Chondrocyte (in vitro differentiated cells): ENCODE measurements around the gene GABPA. TPM values are rescaled to one million over a fixed set of nuclear protein-coding genes. Genes with fewer than 3 reads are reported as not detected.

Source experiments
- DNase-seq: peaks from one replicate; pipeline ENCODE4 v3.0.0; 2021; ENCODE audit warnings: mixed read lengths, low spot score
- H3K27ac Mint-ChIP-seq: one replicate; pipeline ENCODE4 v1.8.0; 2021; ENCODE audit warnings: mild to moderate bottlenecking, moderate library complexity, mixed read lengths; ENCODE audit not compliant: unreplicated experiment
- H3K27me3 Mint-ChIP-seq: 2 replicates; pipeline ENCODE4 v1.8.0; 2021; ENCODE audit warnings: low read depth, mixed read lengths
- H3K36me3 Mint-ChIP-seq: 2 replicates; pipeline ENCODE4 v1.8.0; 2021; ENCODE audit warnings: low read depth, mixed read lengths
- H3K4me1 Mint-ChIP-seq: 2 replicates; pipeline ENCODE4 v1.8.0; 2021; ENCODE audit warnings: low read depth, mild to moderate bottlenecking, mixed read lengths
- H3K4me3 Mint-ChIP-seq: one replicate; pipeline ENCODE4 v1.8.0; 2021; ENCODE audit warnings: mild to moderate bottlenecking, moderate library complexity, mixed read lengths; ENCODE audit not compliant: unreplicated experiment
- H3K9me3 Mint-ChIP-seq: 2 replicates; pipeline ENCODE4 v1.8.0; 2021; ENCODE audit warnings: low read depth, mixed read lengths
- CTCF ChIP-seq: fragments of 200-600 bp; sonication (generic); IDR thresholded peaks from 2 replicates; pipeline ENCODE4 v1.5.0; 2021; ENCODE audit warnings: antibody characterized with exemption, mild to moderate bottlenecking, moderate library complexity
- total RNA-seq: library from RNA; stranded (reverse); gene quantifications from 3 replicates; pipeline ENCODE4 v1.2.1, GENCODE V29; 2021

The GABPA gene
- total RNA-seq, 1 donor from 2014 or later, result 17.9 TPM

GRCh38 chr21:25750085-25750484 is 15.3 kb downstream of the GABPA start:
- DNase-seq, result no peak
- Mint-ChIP-seq H3K9me3 (no peaks in the 10 kb centered on the region), H3K27ac (peak overlapping the region; percentile 33), H3K27me3 (no peaks in the 10 kb centered on the region), H3K4me1 (peaks cover 9% of the 10 kb centered on the region), H3K36me3 (peaks cover 11% of the 10 kb centered on the region), H3K4me3 (no peak overlapping the region)
- TF ChIP-seq CTCF, result no peak

- H3K4me1 Mint-ChIP-seq, result peaks cover 11% of the 10 kb centered on the region
- no peaks in the 10 kb centered on the region for H3K9me3 Mint-ChIP-seq
- no peak for DNase-seq
- no peak for TF ChIP-seq CTCF
- peaks cover 14% of the 10 kb centered on the region for H3K36me3 Mint-ChIP-seq
- no peak overlapping the region for H3K4me3 Mint-ChIP-seq
- H3K27ac Mint-ChIP-seq, result no peak overlapping the region
- no peaks in the 10 kb centered on the region for H3K27me3 Mint-ChIP-seq
Observed at GRCh38 chr21:25752416-25752815, 17.6 kb downstream of the GABPA start.

- no peaks in the 10 kb centered on the region for H3K9me3 Mint-ChIP-seq
- peaks cover 30% of the 10 kb centered on the region for H3K36me3 Mint-ChIP-seq
- H3K4me3 Mint-ChIP-seq, result no peak overlapping the region
- H3K27ac Mint-ChIP-seq, result no peak overlapping the region
- H3K4me1 Mint-ChIP-seq, result peaks cover 11% of the 10 kb centered on the region
- H3K27me3 Mint-ChIP-seq, result no peaks in the 10 kb centered on the region
- no peak for DNase-seq
- no peak for TF ChIP-seq CTCF
Observed at GRCh38 chr21:25756190-25756932, 21.6 kb downstream of the GABPA start.

- DNase-seq, result no peak
- Mint-ChIP-seq H3K36me3 (peaks cover 29% of the 10 kb centered on the region), H3K4me1 (peaks cover 7% of the 10 kb centered on the region), H3K27ac (no peak overlapping the region), H3K9me3 (no peaks in the 10 kb centered on the region), H3K4me3 (no peak overlapping the region), H3K27me3 (no peaks in the 10 kb centered on the region)
- TF ChIP-seq CTCF, result no peak
Observed at GRCh38 chr21:25757531-25757930, 22.8 kb downstream of the GABPA start.

- DNase-seq, result no peak
- H3K4me1 Mint-ChIP-seq, result peaks cover 5% of the 10 kb centered on the region
- TF ChIP-seq CTCF, result no peak
- no peak overlapping the region for H3K27ac Mint-ChIP-seq
- H3K4me3 Mint-ChIP-seq, result no peak overlapping the region
- no peaks in the 10 kb centered on the region for H3K27me3 Mint-ChIP-seq
- no peaks in the 10 kb centered on the region for H3K9me3 Mint-ChIP-seq
- peaks cover 31% of the 10 kb centered on the region for H3K36me3 Mint-ChIP-seq
Observed at GRCh38 chr21:25759573-25759972, 24.8 kb downstream of the GABPA start.
